Measurements from ENCODE around the gene SH3GL1.

SH3GL1 gene

GRCh38 chr19:4431808-4432674 is 31.7 kb upstream of the SH3GL1 start:
- DNase-seq (ENCODE audit: low spot score) = no peak

GRCh38 chr19:4431296-4431695 is 30.9 kb upstream of the SH3GL1 start:
- no peak for DNase-seq (ENCODE audit: low spot score)

DNA sequence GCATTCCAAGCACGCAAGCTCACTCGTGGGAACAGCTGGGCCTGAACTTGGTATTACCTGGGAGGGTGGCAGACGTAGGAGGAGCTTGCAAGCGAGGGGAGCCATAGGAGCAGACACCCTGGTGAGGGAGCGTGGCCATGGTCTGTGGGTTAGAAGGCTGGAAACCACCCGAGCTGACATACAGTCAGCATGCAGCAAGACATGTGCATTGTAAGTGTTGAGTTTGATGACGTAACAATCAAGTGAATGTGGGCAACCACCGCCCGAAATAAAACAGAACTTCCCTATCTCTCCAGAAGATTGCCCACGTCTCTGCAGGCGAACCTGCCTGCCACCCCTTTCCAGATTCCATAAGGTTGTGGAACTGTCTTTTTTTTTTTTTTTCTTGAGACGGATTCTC is 30.4 kb upstream of the SH3GL1 start:
- DNase-seq (ENCODE audit: low spot score) = no peak

GRCh38 chr19:4429771-4430171 is 29.4 kb upstream of the SH3GL1 start:
- no peak for DNase-seq (ENCODE audit: low spot score)

DNA sequence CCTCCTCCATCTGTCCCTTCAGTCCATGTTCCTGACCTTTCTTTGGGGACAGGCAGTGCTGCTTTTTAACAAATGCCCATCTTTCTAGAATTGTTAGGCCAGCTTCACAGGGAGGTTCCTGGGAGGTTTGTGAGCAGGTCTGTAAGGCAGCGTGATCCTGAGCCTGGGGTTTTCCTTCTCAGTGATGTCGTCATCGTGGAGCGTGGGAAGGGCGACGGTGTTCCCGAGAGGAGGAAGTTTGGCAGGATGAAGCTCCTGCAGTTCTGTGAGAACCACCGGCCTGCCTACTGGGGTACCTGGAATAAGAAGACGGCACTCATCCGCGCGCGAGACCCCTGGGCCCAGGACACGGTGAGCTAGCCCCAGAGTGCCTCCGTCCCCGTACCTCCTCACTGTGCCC is 28.9 kb upstream of the SH3GL1 start:
- DNase-seq (ENCODE audit: low spot score) = no peak

GRCh38 chr19:4428326-4428975 is 28.1 kb upstream of the SH3GL1 start:
- DNase-seq (ENCODE audit: low spot score) = no peak

DNA sequence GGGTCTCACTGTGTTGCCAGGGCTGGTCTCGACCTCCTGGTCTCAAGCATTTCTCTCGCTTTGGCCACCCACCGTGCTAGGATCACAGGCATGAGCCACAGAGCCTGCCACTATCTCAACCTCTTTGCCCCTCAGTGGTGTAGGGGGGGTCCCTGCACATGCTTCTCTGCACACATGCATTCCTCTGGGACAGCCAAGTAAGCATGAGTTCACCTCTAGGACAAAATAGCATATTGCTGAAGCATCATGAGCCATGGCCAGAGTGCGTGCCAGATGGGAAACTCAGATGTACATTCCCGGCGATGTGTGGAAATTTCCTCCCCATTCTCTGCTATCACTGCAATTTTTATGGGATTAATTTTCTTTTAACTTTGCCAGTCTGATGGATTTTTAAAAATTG is 25.2 kb upstream of the SH3GL1 start:
- peak; percentile 91 for DNase-seq (ENCODE audit: low spot score)

DNA sequence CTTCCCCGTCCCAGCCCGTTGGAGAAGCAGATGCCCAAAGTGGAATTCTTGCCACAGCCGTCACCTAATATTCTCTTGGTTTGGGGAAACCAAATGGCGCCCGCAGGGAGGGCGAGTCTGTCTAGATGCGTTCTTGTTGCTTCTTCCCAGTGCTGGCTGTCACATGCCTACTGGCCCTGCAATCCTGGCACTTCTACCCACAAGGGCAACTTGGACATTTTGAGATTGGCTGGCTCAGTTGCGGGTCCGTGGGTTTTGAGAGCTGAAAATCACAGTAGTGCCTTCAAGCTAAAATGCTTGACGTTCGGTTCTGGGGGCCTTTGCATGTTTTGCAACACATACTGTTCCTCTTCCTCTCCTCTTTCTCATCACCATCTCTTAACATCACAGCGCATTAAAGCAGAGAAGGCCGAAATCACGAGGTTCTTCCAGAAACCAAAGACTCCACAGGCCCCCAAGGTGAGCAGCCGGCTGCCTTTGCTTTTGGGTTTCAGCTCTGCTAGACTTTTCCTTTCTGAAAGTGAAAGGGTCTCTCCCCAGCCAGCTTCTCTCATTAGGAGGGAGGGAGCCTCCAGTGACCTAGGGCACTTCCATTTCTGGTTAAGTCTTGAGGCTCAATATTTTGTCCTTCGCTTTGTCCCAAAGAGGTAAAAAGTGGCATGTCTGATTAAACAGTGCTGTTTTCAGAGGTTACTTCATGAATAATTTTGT is 23.2 kb upstream of the SH3GL1 start:
- DNase-seq (ENCODE audit: low spot score) = no peak

DNA sequence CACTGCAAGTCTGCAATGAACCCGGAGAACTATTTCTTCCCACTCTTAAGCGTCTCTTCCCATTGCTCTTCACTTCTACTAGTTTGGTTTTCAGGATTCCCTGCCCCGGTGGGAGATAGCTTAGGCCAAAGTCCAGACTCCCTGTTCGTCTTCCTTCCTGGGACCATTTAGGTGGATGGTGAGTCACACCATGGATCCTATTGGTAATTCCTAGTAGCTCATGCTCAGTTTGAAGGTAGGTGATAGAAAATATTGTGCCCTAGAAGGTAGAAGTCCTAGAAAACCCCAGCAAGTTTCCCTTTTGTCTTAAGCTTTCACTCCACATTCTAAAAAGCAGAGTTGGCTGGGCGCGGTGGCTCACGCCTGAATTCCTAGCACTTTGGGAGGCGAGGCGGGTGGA is 15.9 kb upstream of the SH3GL1 start:
- DNase-seq (ENCODE audit: low spot score) = no peak

GRCh38 chr19:4415352-4415751 is 15.0 kb upstream of the SH3GL1 start:
- no peak for DNase-seq (ENCODE audit: low spot score)

DNA sequence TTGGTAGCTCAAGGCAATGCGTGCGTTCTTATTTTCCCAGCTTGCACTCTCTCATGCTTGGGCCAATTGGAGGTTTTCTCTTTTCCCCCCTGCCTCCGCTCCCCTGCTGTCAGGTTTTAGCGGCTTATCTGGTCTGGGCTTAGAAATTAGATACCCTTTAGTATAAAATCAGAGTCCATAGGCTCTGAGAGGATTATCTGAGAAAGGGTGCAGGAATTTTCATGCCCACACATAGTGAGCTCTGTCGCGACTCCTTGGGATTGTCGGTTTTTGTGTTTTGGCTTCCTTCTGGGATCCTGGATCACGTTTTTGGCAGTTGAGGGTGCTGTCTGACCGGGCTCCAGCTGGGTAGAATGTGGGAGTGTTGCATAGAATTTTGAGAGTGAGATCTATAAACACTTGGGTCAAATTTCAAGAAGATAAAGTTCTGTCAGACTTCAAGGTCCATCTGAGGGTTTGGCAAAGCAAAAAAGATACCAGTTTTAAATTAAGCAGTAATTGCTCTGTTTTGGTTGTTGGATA is 14.5 kb upstream of the SH3GL1 start:
- DNase-seq (ENCODE audit: low spot score) = no peak

GRCh38 chr19:4414144-4414799 is 13.9 kb upstream of the SH3GL1 start:
- no peak for DNase-seq (ENCODE audit: low spot score)

- no peak for DNase-seq (ENCODE audit: low spot score)
Measured at GRCh38 chr19:4413588-4413987, 13.2 kb upstream of the SH3GL1 start.

GRCh38 chr19:4409123-4409933 is 9.0 kb upstream of the SH3GL1 start:
- no peak for DNase-seq (ENCODE audit: low spot score)

GRCh38 chr19:4406626-4407025 is 6.3 kb upstream of the SH3GL1 start:
- no peak for DNase-seq (ENCODE audit: low spot score)

- DNase-seq (ENCODE audit: low spot score) = no peak
Measured at GRCh38 chr19:4405977-4406376, 5.6 kb upstream of the SH3GL1 start.

DNA sequence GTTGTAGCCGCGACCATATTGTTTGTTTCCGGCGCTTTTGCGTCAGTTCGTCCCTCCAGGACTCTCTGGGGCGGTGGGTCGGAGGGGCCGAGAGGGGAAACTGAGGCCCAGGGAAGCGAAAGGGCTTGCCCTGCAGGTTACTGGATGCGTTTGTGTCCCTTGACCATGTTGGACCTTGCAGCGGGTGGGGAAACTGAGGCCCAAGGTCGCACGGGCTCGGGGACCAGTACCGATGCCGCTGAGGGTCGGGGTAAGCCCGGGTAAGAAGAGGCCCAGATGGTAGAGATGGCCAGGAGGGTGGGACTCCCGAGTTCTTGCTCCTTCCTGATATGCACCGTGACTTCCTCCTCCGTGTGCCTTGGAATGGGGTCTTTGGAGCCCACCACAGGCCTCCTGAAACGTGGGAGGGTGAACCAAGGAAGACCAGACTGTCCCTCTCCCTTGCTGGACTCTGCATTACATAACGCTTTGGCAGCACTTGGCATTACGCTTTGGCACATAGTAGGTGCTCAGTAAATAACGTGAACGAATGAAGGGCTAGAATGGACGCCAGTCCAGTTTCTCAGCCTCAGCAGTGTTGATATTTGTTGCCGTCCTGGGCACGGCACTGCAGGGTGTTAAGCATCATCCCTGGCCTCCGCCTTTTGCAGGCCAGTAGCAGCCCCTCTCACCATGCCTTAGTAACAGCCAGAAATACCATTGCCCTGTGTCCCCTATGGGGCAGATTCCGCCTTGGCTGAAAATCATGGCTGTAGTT is 2.8 kb upstream of the SH3GL1 start:
- no peak for DNase-seq (ENCODE audit: low spot score)

- peak; percentile 100 for DNase-seq (ENCODE audit: low spot score)
Measured at GRCh38 chr19:4402171-4403004, 2.0 kb upstream of the SH3GL1 start, which contains the start of gene CHAF1A. CHAF1A (plus strand) TSS chr19:4402640; CDS start chr19:4402763, 123 bp downstream.

DNA sequence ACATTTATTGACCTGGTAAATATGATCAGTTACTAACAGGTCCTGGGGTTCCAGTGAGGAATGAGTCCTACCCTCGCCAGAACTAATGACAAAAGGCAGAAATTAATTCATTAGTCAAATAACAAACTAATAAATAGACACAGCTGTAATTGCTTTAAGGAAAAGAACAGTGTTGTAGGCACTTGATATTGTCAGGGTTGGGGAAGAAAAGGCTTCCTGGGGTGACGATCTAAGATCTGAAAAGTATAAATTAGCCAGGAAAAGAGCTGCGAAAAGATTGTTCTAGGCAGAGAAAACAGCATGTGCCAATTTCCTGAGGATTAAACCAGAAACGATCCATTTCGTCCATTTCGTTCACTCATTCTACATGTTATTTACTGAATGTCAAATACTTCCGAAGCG is 1.4 kb upstream of the SH3GL1 start:
- no peak for DNase-seq (ENCODE audit: low spot score)

DNA sequence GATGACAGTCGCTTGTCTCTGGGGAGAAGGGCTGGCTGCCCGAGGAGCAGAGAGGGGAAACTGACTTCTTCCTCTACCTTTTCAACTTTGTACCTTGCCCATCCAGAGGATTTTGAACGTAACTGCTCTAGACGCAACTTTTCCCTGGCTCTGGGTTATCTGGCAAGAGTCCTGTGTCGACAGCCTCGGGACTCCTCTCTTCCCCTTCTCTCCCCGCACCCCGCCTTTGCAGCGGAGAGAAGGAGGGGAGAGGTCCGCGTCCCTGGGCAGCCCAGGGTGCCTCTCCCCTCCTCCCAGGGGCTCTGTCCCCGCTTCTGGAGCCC is 574 bp downstream of the SH3GL1 start:
- DNase-seq (ENCODE audit: low spot score) = no peak
